HG03575 (cell line): ENCODE results near the gene LDHD.
"Not testable (repeated sequence)": the region's sequence is repeated elsewhere in the genome, so short reads cannot be mapped to it uniquely, and the experiment has no call there.

Experiments used
- ATAC-seq: cut with Tn5 transposase; IDR thresholded peaks from one replicate; pipeline ENCODE4 v1.9.1; 2021; ENCODE audit not compliant: unreplicated experiment, insufficient number of reproducible peaks, low FRiP score; ENCODE audit errors: extremely low read depth

The LDHD gene

GRCh38 chr16:75116081-75116910 is at the start of gene LDHD:
Gene LDHD (minus strand): TSS chr16:75116780. CDS start chr16:75116720, 60 bp downstream.
- no peak for ATAC-seq

GRCh38 chr16:75160386-75160785 is 43.8 kb upstream of the LDHD start:
- no peak for ATAC-seq

GRCh38 chr16:75152635-75153034 is 36.1 kb upstream of the LDHD start:
- ATAC-seq: no peak

- no peak for ATAC-seq
Observed at GRCh38 chr16:75151798-75152197, 35.2 kb upstream of the LDHD start.

- peak; percentile 46 for ATAC-seq
Observed at GRCh38 chr16:75148311-75149195, 32.0 kb upstream of the LDHD start, which contains the start of gene ZFP1. Gene ZFP1 (plus strand): TSS chr16:75148524. CDS start chr16:75152952, 4,428 bp downstream.

- ATAC-seq: no peak
Observed at GRCh38 chr16:75147968-75148310, 31.4 kb upstream of the LDHD start.

- no peak for ATAC-seq
Observed at GRCh38 chr16:75143941-75144340, 27.4 kb upstream of the LDHD start.

GRCh38 chr16:75139498-75139897 is 22.9 kb upstream of the LDHD start:
- ATAC-seq: no peak

- no peak for ATAC-seq
Observed at GRCh38 chr16:75138636-75139035, 22.1 kb upstream of the LDHD start.

GRCh38 chr16:75138233-75138632 is 21.7 kb upstream of the LDHD start:
- ATAC-seq: no peak

GRCh38 chr16:75131081-75131480 is 14.5 kb upstream of the LDHD start:
- no peak for ATAC-seq

GRCh38 chr16:75130150-75130771 is 13.7 kb upstream of the LDHD start:
- no peak for ATAC-seq

- not testable (repeated sequence) for ATAC-seq
Observed at GRCh38 chr16:75129421-75130149, 13.0 kb upstream of the LDHD start.

- ATAC-seq: no peak
Observed at GRCh38 chr16:75127713-75128415, 11.3 kb upstream of the LDHD start.

GRCh38 chr16:75122609-75123008 is 6.0 kb upstream of the LDHD start:
- no peak for ATAC-seq

GRCh38 chr16:75121949-75122568 is 5.5 kb upstream of the LDHD start:
- ATAC-seq: no peak

- ATAC-seq: no peak
Observed at GRCh38 chr16:75120253-75120652, 3.7 kb upstream of the LDHD start.

- no peak for ATAC-seq
Observed at GRCh38 chr16:75118943-75119539, 2.5 kb upstream of the LDHD start.
